Measurements from ENCODE around the gene DNER.

GRCh38 chr2:229734410-229734809 is 20.1 kb upstream of the DNER start:
- TF ChIP-seq CTCF (IDR thresholded peaks at IDR 0.05) (no peak), POLR2A (IDR thresholded peaks at IDR 0.05) (no peak)
